ENCODE measurements around the gene PHACTR3. TPM values are rescaled to one million over a fixed set of nuclear protein-coding genes. Genes with fewer than 3 reads are reported as not detected.

Gene PHACTR3
- total and polyA plus RNA-seq, 2 donors (not counting 3 experiments of a cell fraction or from before 2014, with no cell fraction given) = not detected

- Histone ChIP-seq H3K9ac (replicated peaks; ENCODE audit: extremely low read depth, insufficient read depth, low read length) (no peak overlapping the region), H3K4me1 (ENCODE audit: control insufficient read depth, extremely low read depth, insufficient read depth, low read length) (no peaks in the 10 kb centered on the region), H4K20me1 (replicated peaks; ENCODE audit: control insufficient read depth, extremely low read depth, insufficient read depth, low read length) (no peaks in the 10 kb centered on the region), H3K79me2 (ENCODE audit: control insufficient read depth, insufficient read depth, low read length) (no peaks in the 10 kb centered on the region), H3K9me1 (replicated peaks; ENCODE audit: control insufficient read depth, extremely low read depth, insufficient read depth, low read length) (no peaks in the 10 kb centered on the region), H3K27me3 (ENCODE audit: control insufficient read depth in 2 of 2, insufficient read depth in 2 of 2, low read length in 2 of 2) (no peaks in the 10 kb centered on the region), H3K27ac (ENCODE audit: insufficient read depth, low read depth, low read length) (no peak overlapping the region), H3K4me3 (replicated peaks in 1 of 3; ENCODE audit: insufficient read depth in 1 of 3, low read depth in 1 of 3, low read length in 3 of 3) (no peak overlapping the region), H3K36me3 (ENCODE audit: control insufficient read depth in 2 of 2, extremely low read depth in 1 of 2, insufficient read depth in 2 of 2, low read length in 2 of 2) (no peaks in the 10 kb centered on the region), H2AFZ (ENCODE audit: low read depth, low read length) (no peak overlapping the region), H3K4me2 (ENCODE audit: insufficient read depth, low read length) (no peak overlapping the region), H3K9me3 (replicated peaks; ENCODE audit: control insufficient read depth, insufficient read depth, low read length) (no peaks in the 10 kb centered on the region)
- dilution Hi-C loops (cut with MboI; ENCODE audit: extremely low pct_ligation_motif_present, low sequenced_read_pairs) (no loop called here), intact Hi-C loops (cut with micrococcal nuclease) (no loop called here)
- no TSS peak for BruUV-seq (replicated peaks)
- TF ChIP-seq EZH2 (IDR thresholded peaks at IDR 0.05; ENCODE audit: borderline replicate concordance, low read depth, low read length, severe bottlenecking) (no peak), JUN (IDR thresholded peaks at IDR 0.05; ENCODE audit: borderline replicate concordance, insufficient read depth, insufficient read length, low read depth) (no peak), FOS (IDR thresholded peaks at IDR 0.05; ENCODE audit: borderline replicate concordance, insufficient read depth, low read length) (no peak), GATA2 (IDR thresholded peaks at IDR 0.05; ENCODE audit: insufficient read depth, insufficient read length, low read depth, low read length) (no peak), MAX (IDR thresholded peaks at IDR 0.05; ENCODE audit: insufficient read depth, insufficient read length) (no peak), MYC (IDR thresholded peaks at IDR 0.05; ENCODE audit: low read depth, low read length) (no peak), POLR2AphosphoS5 (IDR thresholded peaks at IDR 0.05; ENCODE audit: insufficient read depth, low read depth, low read length) (no peak), POLR2A (IDR thresholded peaks at IDR 0.05; ENCODE audit: low read depth, low read length) (no peak), CTCF (IDR thresholded peaks at IDR 0.05; ENCODE audit: extremely low read depth in 1 of 2, insufficient read depth in 1 of 2, low read depth in 1 of 2, low read length in 2 of 2) (no peak)
- DNase-seq (ENCODE audit: low read depth, low spot score) (no peak), FAIRE-seq (no peak)
- ChIA-PET CTCF (no interaction called here), POLR2A (no interaction called here)
Observed at GRCh38 chr20:59814840-59815340, 210.6 kb downstream of the PHACTR3 start.
